SHP77 (cell line): Measurements from ENCODE around the gene WDR37.

Experiments used
- DNase-seq, 2 experiments: peaks; one replicate each; lab custom pipeline; 2025; lab: John Stamatoyannopoulos, UW

The WDR37 gene

DNA sequence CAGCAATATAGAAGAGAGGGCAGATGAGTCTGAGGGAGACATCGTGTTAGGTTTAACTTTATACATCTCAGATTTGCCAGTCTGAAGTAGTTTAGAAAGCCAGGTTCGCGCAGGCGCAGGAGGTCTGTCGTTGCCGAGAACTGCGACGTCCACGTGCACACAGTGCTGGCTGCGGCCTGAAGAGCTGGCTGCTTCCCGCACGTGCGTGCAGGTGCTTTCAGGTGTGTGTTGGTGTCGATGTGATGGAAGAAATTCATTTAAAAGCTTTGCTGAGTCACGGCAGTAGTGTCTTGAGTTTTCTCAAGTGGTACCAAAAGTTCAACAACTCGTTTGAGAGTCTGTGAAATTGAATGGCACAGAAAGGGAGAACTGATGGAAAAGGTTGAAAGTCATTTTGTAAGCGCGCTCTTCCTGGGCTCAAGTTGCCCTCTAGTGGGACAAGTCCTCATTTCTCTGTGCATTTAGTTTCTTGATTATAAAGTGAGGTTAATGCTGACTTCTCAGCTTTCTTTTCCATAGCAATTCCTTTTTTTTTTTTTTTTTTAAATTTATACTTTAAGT lies 18.6 kb downstream of the WDR37 start:
- no peak for DNase-seq

DNA sequence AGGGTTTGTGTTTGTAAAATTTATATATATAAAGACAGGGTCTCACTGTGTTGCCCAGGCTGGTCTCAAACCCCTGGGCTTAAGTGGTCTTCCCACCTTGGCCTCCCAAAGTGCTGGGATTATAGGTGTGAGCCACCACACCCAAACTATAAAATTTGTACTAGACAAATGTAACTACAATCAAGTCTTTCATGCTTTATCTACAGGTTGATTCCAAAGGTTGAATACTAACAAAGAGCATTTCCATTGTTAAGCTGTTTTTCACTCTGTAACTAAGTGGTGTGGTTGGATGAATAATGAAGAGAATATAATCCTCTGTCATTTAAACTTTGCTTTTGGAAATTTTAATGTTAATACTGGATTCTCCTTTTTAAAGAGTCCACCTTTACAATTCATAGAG lies 22.5 kb downstream of the WDR37 start:
- DNase-seq: no peak

DNA sequence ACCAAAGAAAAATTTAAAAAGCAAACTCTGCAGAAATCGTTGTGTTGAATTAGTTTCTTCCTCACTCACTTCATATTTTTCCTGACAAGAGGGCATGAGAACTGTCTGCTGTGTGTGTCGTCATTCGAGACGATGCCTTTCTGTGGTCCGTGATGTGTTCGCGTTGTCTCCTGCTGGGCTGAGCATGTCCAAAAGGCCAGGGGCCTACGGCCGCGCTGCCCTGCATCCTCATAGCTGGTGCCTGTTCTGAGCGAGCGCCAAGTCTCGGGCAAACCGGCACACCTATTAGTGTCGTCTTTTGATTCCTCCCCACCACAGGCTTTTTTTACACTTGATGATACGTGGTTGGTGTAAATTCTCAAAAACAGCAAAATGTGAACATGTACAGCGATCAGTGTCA lies 27.4 kb downstream of the WDR37 start:
- no peak for DNase-seq

DNA sequence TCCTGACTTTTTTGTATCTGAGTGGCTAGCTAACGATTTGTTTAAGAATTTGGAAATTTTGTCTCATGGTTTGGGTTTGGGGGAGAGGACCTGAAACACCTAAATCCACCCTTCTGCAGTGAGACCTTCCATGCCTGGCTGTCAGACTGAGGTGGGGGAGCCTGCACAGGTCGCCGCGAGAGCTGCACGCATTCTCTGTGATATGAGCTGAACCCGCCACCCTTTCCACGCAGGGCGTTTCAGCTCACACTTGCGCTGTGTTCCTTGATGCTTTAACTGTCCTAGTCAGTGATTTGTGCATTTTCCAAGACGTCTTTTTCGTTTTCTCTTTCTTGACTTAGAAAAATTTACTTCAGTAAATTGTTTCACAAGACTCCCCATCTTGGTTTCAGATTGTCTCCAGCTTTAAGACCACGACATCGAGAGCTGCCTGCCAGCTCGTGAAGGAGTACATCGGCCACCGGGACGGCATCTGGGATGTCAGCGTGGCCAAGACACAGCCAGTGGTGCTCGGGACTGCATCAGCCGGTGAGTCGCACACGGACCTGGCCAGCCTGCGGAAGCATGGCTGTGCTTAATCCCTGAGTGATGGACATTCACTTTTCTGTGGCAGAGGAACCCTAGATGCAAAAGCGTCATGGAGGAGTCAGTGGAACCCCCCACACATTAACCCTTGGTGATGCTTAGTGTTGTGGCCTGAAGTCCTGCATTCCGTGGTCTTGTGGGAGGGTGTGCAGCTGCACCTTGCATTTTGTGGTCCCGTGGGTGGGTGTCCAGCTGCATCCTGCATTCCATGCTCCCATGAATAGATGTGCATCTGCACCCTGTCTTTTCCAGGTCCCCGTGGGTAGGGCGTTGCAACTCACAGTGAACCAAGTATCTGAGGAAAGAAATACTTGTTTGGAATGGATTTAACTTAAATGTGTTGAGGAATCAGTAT lies 28.1 kb downstream of the WDR37 start:
- DNase-seq: no peak

DNA sequence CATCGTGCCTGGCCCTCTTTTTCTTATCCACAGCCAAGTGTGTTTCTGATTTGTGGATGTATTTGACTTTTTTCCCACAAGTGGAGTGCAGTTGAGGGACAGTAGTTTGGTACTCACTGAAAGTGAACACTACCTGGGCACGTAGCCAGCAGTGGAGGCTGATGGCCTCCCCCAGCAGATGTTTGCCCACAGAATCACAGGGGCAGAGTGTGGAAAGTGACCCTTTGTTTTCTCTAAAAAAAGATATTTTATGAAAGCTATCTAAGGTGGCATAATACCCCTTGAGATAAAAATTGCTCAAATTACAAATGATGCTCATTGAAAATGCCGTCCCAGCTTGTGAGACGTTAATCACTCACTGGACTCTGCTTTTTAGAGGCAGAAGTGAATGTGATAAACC lies 29.1 kb downstream of the WDR37 start:
- no peak for DNase-seq

DNA sequence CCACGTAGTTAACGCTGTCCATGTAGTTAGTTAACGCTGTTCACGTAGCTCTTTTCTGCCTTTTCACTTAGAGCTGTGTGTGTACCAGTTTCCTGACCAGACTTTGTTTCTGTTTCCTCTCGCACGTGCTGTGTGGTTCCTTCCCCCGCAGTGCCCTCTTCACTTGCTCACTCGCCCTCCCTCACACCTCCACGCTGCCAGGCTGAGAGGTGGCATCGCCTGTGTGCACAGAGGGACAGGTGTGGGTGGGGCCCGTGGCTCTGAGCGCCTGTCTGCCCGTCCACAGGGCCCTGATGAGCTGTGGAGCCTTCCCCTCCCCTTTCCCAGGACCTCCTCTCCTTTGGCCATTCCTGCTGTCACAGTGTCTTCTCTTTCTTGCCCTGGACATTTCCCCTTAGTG lies 30.6 kb downstream of the WDR37 start:
- DNase-seq: no peak

DNA sequence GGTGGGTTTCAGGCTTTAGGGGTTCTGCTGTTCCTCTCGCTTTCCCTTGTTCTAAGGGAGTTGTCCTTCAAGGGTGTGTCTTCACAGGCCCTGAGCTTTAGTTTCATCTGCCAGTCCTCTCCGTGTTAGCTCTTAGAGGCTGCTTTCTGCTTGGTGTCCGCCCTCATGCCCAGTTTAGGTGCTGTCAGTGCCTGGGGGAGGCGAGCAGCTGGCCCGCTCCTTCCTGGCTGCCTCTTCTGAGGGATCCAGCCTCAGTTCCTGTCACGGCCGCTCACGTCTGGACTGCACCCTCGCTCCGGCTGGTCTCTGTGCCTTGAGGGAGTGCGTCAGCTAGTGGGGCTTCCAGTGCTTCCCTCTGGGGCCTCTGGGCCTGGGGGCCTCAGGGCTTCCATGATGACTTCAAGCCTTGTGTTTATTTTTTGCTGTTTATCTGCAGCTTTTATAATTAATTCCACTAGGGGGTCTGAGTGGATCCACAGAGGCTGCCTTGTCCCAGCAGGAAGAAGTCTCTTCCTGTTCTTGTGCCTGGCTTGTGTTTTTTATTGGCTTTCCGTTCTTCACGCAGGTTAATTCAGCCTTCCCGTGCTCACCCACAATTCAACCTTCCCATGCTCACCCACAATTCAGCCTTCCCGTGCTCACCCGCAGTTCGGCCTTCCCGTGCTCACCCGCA lies 33.0 kb downstream of the WDR37 start:
- DNase-seq: no peak

DNA sequence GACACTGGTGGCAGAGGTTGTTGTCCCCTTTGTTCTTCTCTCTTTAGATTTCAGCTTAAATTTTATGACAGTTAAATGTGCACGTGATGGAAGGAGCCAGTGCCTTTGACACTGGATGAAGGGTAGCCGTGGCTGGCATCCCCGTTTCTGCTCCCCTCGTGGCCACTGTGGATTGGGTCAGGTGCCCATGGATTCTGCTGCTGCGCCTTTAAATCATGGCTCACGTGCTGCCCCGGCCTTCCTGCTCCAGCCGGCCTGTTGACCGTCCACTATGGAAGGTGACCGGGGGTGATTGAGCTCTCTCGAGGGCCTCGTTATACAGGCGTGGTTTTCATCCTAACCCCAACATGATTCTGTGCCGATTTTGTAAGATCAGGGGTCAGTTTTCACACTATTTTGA lies 34.5 kb downstream of the WDR37 start:
- DNase-seq: no peak

DNA sequence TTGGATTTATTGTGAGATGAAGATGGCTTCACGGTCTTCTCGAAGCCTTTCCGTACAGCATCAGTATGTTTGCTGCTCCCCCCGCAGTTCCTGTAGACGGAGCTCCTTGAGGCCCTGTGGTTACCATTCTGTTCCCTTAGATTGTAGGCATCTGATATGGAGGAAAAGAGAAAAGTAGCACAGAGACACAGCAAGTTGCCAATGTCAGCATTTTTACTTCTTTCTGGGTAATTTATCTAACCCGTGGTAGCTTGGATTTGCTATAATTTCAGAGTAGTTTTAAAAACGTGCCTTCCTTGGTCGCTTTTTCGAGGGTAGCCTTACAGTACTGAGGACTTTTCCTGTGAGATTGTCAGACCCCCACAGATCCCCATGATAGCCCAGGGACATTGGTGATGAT lies 37.5 kb downstream of the WDR37 start:
- no peak for DNase-seq

DNA sequence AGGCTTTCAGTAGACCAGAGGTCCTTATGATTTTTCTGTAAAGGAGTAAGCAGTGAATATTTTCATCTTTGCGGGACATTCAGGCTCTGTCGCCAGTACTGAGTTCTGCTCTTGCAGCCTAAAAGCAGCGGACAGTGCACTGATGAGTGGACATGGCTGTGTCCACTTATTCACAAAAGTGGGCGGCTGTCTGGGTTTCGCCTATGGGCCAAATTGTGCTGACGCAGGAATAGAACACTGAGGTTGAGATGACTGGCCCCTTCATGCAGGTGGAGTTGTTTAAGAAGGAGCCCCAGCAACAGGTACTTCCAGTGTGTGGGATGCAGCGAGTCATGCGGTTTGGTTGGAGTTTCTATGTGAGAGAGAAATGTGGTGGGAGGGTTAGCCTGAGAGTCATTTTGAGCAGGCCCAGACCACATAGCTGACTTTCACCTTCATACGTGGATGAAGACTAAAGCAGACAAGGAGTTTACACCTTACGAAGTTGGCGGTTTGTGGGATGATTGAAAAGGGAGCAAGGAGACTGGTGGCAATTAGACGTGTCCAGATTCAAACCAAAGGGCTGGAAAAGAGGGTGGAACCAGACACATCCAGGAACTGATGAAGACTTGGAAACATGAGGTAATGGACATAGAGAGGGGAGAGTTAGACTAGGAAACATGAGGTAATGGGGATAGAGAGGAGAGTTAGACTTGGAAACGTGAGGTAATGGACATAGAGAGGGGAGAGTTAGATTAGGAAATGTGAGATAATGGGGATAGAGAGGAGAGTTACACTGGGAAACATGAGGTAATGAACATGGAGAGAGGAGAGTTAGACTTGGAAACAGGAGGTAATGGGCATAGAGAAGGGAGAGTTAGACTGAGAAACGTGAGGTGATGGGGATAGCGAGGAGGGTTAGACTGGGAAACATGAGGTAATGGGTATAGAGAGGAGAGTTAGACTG lies 38.2 kb downstream of the WDR37 start:
- no peak for DNase-seq

DNA sequence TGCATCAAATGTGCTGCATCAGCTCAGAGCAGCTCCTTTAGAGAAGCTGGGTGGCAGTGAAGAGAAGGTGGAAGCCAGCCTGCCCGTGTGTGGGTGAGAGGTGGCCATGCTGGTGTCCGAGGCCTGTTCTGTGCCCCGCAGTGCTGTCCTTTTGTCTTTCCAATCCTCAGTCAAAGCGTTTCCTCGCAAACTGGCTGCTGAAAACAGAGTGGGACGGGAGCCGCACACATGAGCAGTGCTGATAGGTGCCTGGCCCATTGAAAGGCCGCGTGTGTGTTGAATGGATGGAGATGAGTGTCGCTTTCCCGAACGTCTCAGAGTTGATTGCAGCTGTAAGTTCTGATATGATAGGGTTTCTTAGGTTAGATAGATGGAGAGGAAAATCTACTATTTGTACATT lies 39.3 kb downstream of the WDR37 start:
- DNase-seq: no peak

DNA sequence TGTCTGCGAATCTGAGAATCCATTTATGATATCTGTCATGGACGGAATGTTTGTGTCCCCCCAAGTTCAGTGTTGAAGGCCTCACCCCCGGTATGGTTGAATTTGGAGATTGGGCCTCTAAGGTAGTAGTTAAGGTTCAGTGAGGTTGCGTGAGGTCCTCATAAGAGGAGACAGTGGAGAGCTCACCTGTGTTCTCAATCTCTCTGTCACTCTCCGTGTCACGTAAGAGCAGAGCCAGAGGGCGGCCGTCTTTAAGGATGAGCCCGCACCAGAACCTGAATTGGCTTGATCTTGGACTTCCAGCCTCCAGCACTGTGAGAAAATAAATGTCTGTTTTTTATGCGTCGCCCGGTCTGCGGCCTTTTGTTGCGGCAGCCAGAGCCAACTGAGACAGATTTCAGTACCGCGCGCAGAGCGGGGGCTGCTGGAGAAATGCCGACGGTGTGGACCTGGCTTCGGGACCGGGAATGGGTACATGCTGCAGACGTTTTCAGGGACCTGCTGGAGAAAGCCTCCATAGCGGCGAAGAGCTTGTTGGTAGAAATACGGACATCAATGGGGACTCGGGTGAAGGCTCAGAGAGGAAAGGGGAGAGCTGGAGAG lies 40.2 kb downstream of the WDR37 start:
- no peak for DNase-seq

DNA sequence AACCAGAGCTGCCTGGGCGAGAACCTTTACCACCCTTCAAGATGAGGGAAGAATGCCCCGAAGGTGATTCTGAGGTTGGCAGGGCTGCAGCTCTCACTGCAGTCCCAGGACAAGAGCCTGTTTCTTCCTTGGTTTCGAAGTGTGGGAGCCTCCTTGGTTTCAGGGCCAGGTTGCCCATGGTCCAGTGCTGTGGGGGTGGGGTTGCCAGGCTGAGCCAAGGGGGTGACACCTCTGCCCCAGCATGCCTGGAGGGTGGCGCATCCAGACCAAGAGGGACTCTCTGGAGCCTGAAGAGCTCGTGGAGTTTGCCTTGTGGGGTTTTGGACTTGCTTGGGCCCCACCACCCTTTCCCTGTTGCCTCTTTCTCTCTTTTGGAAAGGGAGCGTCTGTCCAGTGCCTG lies 41.3 kb downstream of the WDR37 start:
- DNase-seq: no peak

DNA sequence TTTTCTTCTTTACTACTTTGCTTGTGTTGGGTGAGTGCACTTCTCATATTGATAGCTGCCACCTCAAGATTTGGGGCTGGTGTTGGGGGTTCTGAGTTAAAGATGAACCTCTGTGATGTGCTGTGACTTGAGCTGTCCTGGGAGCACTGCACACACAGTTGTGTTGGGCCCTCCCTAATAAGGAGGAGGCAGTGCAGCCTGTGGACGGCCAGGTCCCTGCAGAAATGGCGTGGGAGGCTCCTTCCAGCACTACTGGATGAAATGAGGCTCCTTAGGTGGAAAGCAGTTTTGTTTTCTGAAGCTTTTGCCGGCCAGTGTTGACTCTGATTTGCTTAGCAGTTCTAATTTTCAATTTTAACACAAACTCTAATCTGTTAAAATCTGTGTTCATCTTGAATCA lies 44.0 kb downstream of the WDR37 start:
- no peak for DNase-seq

DNA sequence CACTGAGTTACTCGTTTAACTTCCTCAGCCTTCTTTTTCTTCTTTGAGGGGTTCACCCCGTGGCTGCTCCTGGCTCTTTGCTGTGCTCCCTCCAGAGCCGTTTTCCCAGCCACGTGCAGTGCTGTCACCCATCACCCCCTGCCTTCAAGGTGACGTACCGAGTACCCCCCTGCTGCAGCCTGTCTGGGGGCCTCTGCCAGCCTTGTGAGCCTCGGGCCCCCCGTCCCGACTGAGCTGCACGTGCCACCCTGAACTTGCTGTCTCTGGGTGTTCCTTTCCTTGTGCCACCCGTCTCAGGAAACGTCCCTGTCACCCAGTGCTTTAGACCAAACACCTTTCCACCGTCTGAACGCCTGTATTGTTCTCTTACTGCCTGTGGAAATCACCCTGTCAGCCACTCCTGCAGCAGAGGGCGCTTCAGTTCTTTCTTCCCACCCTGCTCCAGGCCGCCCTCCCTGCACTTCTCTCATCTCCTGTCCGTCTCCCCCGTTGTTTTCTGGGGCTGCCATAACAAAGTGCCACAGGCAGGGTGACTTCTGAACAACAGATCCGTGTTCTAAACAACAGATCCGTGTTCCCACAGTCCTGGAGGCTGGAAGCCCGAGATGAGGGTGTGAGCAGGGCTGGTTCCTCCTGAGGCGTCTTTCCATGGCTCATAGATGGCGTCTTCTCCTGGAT lies 44.6 kb downstream of the WDR37 start:
- no peak for DNase-seq

DNA sequence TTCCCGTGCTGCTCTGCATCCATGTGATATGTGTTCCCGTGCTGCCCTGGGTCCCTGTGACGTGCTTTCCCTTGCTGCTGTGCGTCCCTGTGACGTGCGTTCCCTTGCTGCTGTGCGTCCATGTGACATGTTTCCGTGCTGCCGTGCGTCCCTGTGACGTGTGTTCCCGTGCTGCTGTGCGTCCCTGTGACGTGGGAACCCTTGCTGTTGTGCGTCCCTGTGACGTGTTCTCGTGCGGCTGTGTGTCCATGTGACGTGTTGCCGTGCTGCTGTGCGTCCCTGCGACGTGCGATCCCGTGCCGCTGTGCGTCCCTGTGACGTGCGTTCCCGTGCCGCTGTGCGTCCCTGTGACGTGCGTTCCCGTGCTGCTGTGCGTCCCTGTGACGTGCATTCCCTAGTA lies 45.8 kb downstream of the WDR37 start:
- no peak for DNase-seq

DNA sequence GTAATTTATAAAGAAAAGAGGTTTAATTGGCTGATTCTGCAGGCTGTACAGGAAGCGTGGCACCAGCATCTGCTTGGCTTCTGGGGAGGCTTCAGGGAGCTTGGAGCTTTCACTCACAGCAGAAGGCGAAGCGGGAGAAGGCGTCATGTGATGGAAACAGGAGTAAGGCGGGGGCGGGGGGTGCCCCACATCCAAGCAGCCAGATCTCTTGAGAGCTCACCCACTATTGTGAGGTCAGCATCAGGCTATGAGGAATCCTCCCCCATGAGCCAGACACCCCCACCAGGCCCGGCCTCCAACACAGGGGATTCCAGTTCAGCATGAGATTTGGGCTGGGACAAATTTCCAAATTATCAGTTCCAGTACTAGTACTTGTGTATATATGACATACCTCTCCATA lies 46.2 kb downstream of the WDR37 start:
- DNase-seq: no peak

DNA sequence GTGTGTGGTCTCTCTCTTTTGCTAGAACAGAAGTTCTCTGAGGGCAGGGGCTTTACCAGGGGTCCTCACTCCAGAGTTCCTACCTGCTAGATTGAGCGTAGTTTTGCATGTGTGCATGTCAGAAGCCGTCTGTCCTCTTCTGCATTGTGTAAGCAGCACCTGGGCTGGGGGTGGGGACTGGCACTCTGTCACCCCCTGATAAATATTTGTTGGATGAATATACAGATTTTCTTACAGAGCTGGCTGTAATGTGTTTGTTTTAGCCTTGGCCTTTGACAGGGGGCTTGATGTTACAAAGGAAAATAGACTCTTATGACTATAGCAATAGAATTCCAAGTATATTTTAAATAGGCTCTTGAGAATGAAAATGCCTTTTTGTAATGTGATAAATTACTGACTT lies 46.6 kb downstream of the WDR37 start:
- no peak for DNase-seq

DNA sequence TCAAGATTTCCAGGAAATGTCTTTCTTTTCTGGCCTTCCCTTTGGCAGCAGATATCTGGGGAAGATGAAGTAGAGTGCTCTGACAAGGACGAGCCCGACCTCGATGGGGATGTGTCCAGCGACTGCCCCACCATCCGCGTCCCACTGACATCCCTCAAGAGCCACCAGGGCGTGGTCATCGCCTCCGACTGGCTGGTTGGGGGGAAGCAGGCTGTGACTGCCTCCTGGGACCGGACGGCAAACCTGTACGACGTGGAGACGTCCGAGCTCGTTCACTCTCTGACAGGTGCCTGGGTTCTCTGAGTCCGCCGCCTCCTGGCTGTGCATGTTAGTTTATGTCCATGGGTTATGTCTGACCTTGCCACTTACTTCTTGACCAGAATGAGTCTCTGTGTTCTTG lies 47.4 kb downstream of the WDR37 start:
- no peak for DNase-seq

DNA sequence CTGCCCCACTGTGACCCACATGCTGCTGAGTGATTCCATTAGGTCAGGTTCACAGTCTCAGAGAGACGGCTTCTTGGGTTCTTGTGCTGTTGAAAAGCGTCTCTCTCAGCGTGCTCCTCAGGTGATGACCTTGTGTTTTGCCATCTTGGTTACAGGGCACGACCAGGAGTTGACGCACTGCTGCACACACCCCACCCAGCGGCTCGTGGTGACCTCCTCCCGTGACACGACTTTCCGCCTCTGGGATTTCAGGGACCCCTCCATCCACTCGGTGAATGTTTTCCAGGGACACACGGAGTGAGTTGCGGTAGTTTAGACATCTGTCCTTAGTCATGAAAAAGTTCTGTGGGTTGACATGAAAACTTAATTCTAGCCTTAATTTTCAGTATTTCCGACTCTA lies 48.8 kb downstream of the WDR37 start:
- no peak for DNase-seq

DNA sequence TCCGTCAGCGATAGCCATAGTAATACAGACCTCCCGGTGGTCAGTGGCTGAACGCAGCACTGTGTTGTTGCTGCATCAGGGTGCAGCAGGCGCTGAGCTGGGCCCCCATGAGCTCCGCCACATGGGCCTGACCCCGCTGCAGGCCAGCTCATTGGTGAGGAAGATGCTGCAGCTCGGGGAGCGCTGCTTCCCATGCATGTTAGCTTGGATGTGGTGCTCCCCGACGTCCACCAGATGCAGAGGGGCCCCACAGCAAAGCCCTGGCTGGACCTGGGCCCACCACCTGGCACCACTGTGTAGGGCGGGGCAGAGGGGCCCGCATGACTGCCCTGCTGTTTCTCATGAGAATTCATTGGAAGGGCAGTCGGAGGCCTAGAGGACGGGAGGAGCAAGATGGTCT lies 50.8 kb downstream of the WDR37 start:
- no peak for DNase-seq
